Gastroesophageal sphincter (tissue), 3 donors: ENCODE measurements around the gene PCDHGA1.

ENCODE experiments used
- EP300 ChIP-seq: sonication (generic); formaldehyde crosslinking; IDR thresholded peaks from one replicate; pipeline ENCODE4 v1.6.1; 2017; ENCODE audit warnings: antibody characterized with exemption, mild to moderate bottlenecking
- POLR2A ChIP-seq, 2 donors: fragments of 450-650 bp; IDR thresholded peaks; one replicate each; pipeline ENCODE4 v1.6.1; 2017; ENCODE audit warnings: antibody characterized with exemption in 2 of 2, mild to moderate bottlenecking in 2 of 2, moderate library complexity in 1 of 2
- POLR2AphosphoS5 ChIP-seq: sonication (generic); formaldehyde crosslinking; IDR thresholded peaks from one replicate; pipeline ENCODE4 v1.6.1; 2017; ENCODE audit warnings: antibody characterized with exemption
- TF ChIP-seq, protein P1 (sequence below), 4 experiments: fragments of 200-600 bp in 2 of 4; fragments of 450-650 bp in 2 of 4; sonication (generic) in 1 of 4; IDR thresholded peaks; one replicate each; pipeline ENCODE4 v1.5.1; 2017 to 2019; ENCODE audit warnings: antibody characterized with exemption in 4 of 4, mild to moderate bottlenecking in 2 of 4, moderate library complexity in 2 of 4

GRCh38 chr5:141488591-141489561 is 158.6 kb downstream of the PCDHGA1 start, which contains the start of gene PCDHGC5:
- TF ChIP-seq EP300 (no peak), POLR2A (IDR thresholded peaks at IDR 0.05) (no peak), POLR2AphosphoS5 (no peak)
- TF ChIP-seq, protein P1, sequence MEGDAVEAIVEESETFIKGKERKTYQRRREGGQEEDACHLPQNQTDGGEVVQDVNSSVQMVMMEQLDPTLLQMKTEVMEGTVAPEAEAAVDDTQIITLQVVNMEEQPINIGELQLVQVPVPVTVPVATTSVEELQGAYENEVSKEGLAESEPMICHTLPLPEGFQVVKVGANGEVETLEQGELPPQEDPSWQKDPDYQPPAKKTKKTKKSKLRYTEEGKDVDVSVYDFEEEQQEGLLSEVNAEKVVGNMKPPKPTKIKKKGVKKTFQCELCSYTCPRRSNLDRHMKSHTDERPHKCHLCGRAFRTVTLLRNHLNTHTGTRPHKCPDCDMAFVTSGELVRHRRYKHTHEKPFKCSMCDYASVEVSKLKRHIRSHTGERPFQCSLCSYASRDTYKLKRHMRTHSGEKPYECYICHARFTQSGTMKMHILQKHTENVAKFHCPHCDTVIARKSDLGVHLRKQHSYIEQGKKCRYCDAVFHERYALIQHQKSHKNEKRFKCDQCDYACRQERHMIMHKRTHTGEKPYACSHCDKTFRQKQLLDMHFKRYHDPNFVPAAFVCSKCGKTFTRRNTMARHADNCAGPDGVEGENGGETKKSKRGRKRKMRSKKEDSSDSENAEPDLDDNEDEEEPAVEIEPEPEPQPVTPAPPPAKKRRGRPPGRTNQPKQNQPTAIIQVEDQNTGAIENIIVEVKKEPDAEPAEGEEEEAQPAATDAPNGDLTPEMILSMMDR (IDR thresholded peaks at IDR 0.05): no peak
